ENCODE measurements around the gene AKAIN1. TPM values are rescaled to one million over a fixed set of nuclear protein-coding genes. Genes with fewer than 3 reads are reported as not detected.

Gene AKAIN1
- total and polyA plus RNA-seq, 2 donors (not counting 1 experiment from before 2014, with no cell fraction given) = not detected

- Histone ChIP-seq H3K9ac (ENCODE audit: insufficient read depth, low read length) (no peak overlapping the region), H3K27me3 (ENCODE audit: control insufficient read depth, insufficient read depth, low read length) (no peaks in the 10 kb centered on the region), H4K20me1 (ENCODE audit: control insufficient read depth, extremely low read depth, insufficient read depth, low read length) (no peaks in the 10 kb centered on the region), H3K27ac (ENCODE audit: insufficient read depth, low read length) (no peak overlapping the region), H3K79me2 (ENCODE audit: control insufficient read depth, insufficient read depth, low read length) (no peaks in the 10 kb centered on the region), H3K4me2 (ENCODE audit: extremely low read depth, insufficient read depth, low read length) (no peak overlapping the region), H3K9me3 (ENCODE audit: control insufficient read depth, insufficient read depth, low read depth, low read length) (no peaks in the 10 kb centered on the region), H3K36me3 (ENCODE audit: control insufficient read depth, insufficient read depth, low read length) (no peaks in the 10 kb centered on the region), H2AFZ (ENCODE audit: low read length) (no peak overlapping the region), H3K4me3 (replicated peaks in 1 of 4; ENCODE audit: control extremely low read depth in 1 of 4, insufficient read depth in 1 of 4, low read depth in 3 of 4, low read length in 4 of 4) (no peak overlapping the region), H3K4me1 (ENCODE audit: control insufficient read depth, extremely low read depth, insufficient read depth, low read length) (no peaks in the 10 kb centered on the region)
- no peak for TF ChIP-seq EZH2 (IDR thresholded peaks at IDR 0.05; ENCODE audit: low read length, missing control alignments)
- no peak for DNase-seq (ENCODE audit: low read depth in 2 of 2)
Observed at GRCh38 chr18:5144629-5145028, 52.4 kb downstream of the AKAIN1 start.

- no peaks in the 10 kb centered on the region for H3K79me2 ChIP-seq (ENCODE audit: control insufficient read depth, insufficient read depth, low read length)
- H3K4me3 ChIP-seq (replicated peaks in 1 of 4; ENCODE audit: control extremely low read depth in 1 of 4, insufficient read depth in 1 of 4, low read depth in 3 of 4, low read length in 4 of 4) = no peak overlapping the region
- no peak overlapping the region for H3K9ac ChIP-seq (ENCODE audit: insufficient read depth, low read length)
- no peak overlapping the region for H3K4me2 ChIP-seq (ENCODE audit: extremely low read depth, insufficient read depth, low read length)
- H3K27ac ChIP-seq (ENCODE audit: insufficient read depth, low read length) = no peak overlapping the region
- H2AFZ ChIP-seq (ENCODE audit: low read length) = no peak overlapping the region
- H3K9me3 ChIP-seq (ENCODE audit: control insufficient read depth, insufficient read depth, low read depth, low read length) = no peaks in the 10 kb centered on the region
- DNase-seq (ENCODE audit: low read depth in 2 of 2) = no peak
- no peaks in the 10 kb centered on the region for H3K27me3 ChIP-seq (ENCODE audit: control insufficient read depth, insufficient read depth, low read length)
- no peaks in the 10 kb centered on the region for H4K20me1 ChIP-seq (ENCODE audit: control insufficient read depth, extremely low read depth, insufficient read depth, low read length)
- TF ChIP-seq EZH2 (IDR thresholded peaks at IDR 0.05; ENCODE audit: low read length, missing control alignments) = no peak
- TF ChIP-seq CTCF (conservative IDR thresholded peaks at IDR 0.05 in 1 of 2, IDR thresholded peaks at IDR 0.05 in 1 of 2; ENCODE audit: low read depth in 1 of 2, low read length in 2 of 2) = no peak
- H3K36me3 ChIP-seq (ENCODE audit: control insufficient read depth, insufficient read depth, low read length) = no peaks in the 10 kb centered on the region
- no peaks in the 10 kb centered on the region for H3K4me1 ChIP-seq (ENCODE audit: control insufficient read depth, extremely low read depth, insufficient read depth, low read length)
Observed at GRCh38 chr18:5142859-5143258, 54.2 kb downstream of the AKAIN1 start.

- H3K4me1 ChIP-seq (ENCODE audit: control insufficient read depth, extremely low read depth, insufficient read depth, low read length) = no peaks in the 10 kb centered on the region
- no peak overlapping the region for H3K4me2 ChIP-seq (ENCODE audit: extremely low read depth, insufficient read depth, low read length)
- H4K20me1 ChIP-seq (ENCODE audit: control insufficient read depth, extremely low read depth, insufficient read depth, low read length) = no peaks in the 10 kb centered on the region
- H3K9me3 ChIP-seq (ENCODE audit: control insufficient read depth, insufficient read depth, low read depth, low read length) = no peaks in the 10 kb centered on the region
- no peaks in the 10 kb centered on the region for H3K79me2 ChIP-seq (ENCODE audit: control insufficient read depth, insufficient read depth, low read length)
- H2AFZ ChIP-seq (ENCODE audit: low read length) = no peak overlapping the region
- no peaks in the 10 kb centered on the region for H3K36me3 ChIP-seq (ENCODE audit: control insufficient read depth, insufficient read depth, low read length)
- no peaks in the 10 kb centered on the region for H3K27me3 ChIP-seq (ENCODE audit: control insufficient read depth, insufficient read depth, low read length)
- H3K9ac ChIP-seq (ENCODE audit: insufficient read depth, low read length) = no peak overlapping the region
- H3K27ac ChIP-seq (ENCODE audit: insufficient read depth, low read length) = no peak overlapping the region
- DNase-seq (ENCODE audit: low read depth in 2 of 2) = no peak
- TF ChIP-seq CTCF (conservative IDR thresholded peaks at IDR 0.05 in 1 of 2, IDR thresholded peaks at IDR 0.05 in 1 of 2; ENCODE audit: low read depth in 1 of 2, low read length in 2 of 2) (no peak), EZH2 (IDR thresholded peaks at IDR 0.05; ENCODE audit: low read length, missing control alignments) (no peak)
- H3K4me3 ChIP-seq (replicated peaks in 1 of 4; ENCODE audit: control extremely low read depth in 1 of 4, insufficient read depth in 1 of 4, low read depth in 3 of 4, low read length in 4 of 4) = no peak overlapping the region
Observed at GRCh38 chr18:5142131-5142530, 54.9 kb downstream of the AKAIN1 start.

Data from fibroblast of lung (primary cell).